B cell (primary cell): ENCODE results near the gene SIGLEC5.

ENCODE experiments used
- EZH2 ChIP-seq: IDR thresholded peaks from 2 replicates; pipeline ENCODE4 v1.6.1; 2012; ENCODE audit warnings: borderline replicate concordance, low read depth, mild to moderate bottlenecking, moderate library complexity, low read length; ENCODE audit not compliant: insufficient read depth, poor library complexity, severe bottlenecking
- TF ChIP-seq, protein P1 (sequence below): fragments of 200-600 bp; IDR thresholded peaks from one replicate; pipeline ENCODE4 v1.8.0; 2022; ENCODE audit warnings: antibody characterized with exemption, mild to moderate bottlenecking

DNA sequence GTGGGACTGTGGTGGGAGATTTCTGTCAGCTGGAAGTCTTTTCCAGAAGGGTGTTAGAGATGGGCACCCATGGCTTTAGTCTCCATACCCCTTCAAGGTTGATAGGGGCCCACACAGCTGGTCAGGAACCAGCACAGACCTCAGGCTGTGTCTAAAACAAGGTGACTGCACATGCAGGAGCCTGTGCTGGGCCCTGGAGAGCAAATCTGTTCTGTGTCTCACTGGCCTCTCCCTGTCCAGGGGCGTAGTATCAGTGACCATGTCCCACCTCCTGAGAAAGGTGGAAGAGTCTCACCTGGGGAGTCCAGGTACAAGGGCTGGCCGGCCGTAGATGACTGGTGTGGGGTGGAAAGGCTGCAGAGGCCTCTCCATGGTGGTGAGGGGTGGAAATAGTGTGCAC is 39.8 kb downstream of the SIGLEC5 start:
- no peak for TF ChIP-seq EZH2
- TF ChIP-seq, protein P1, sequence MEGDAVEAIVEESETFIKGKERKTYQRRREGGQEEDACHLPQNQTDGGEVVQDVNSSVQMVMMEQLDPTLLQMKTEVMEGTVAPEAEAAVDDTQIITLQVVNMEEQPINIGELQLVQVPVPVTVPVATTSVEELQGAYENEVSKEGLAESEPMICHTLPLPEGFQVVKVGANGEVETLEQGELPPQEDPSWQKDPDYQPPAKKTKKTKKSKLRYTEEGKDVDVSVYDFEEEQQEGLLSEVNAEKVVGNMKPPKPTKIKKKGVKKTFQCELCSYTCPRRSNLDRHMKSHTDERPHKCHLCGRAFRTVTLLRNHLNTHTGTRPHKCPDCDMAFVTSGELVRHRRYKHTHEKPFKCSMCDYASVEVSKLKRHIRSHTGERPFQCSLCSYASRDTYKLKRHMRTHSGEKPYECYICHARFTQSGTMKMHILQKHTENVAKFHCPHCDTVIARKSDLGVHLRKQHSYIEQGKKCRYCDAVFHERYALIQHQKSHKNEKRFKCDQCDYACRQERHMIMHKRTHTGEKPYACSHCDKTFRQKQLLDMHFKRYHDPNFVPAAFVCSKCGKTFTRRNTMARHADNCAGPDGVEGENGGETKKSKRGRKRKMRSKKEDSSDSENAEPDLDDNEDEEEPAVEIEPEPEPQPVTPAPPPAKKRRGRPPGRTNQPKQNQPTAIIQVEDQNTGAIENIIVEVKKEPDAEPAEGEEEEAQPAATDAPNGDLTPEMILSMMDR = no peak
